GM18861 (cell line): ENCODE measurements around the gene EFNB3.

Experiments used
- ATAC-seq: cut with Tn5 transposase; IDR thresholded peaks from one replicate; pipeline ENCODE4 v1.9.1; 2021; ENCODE audit not compliant: unreplicated experiment

EFNB3 gene, protein sequence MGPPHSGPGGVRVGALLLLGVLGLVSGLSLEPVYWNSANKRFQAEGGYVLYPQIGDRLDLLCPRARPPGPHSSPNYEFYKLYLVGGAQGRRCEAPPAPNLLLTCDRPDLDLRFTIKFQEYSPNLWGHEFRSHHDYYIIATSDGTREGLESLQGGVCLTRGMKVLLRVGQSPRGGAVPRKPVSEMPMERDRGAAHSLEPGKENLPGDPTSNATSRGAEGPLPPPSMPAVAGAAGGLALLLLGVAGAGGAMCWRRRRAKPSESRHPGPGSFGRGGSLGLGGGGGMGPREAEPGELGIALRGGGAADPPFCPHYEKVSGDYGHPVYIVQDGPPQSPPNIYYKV

DNA sequence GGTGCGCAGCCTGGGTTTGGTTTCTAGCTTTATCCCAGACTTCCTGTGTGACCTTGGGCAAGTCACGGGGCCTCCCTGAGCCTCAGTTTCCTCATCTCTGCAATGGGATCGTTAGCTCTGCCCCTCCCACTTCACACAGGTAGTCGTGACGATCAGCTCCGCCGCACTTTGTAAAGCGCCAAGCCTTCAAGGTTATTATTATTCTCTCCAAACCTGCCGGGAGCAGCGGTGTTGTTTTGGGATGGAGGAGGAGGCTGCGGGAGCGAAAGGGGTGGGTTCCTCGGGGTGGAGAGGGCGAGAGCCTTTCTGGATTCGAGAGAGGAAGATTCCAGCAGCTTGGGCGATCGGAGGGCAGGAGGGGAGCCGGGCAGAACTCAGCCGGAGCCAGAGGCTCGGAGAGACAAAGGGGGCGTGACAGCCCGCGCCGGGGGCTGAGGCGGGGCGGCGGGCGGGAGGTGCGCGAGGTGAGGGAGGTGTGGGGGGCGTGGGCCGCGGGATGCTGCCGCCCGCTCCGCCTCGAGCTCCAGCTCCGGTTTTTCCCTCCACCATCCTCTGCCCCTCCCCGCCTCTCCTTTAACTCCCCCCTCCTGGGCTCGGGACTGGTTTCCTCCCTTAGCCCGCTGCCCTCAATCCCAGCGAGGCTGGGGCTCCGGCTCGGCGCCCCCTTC is at the start of gene EFNB3:
TSS of gene EFNB3 (plus strand) at position 602 of the 668 bp plus-strand sequence. CDS start 397 bp downstream, outside the sequence.
- ATAC-seq, result no peak

DNA sequence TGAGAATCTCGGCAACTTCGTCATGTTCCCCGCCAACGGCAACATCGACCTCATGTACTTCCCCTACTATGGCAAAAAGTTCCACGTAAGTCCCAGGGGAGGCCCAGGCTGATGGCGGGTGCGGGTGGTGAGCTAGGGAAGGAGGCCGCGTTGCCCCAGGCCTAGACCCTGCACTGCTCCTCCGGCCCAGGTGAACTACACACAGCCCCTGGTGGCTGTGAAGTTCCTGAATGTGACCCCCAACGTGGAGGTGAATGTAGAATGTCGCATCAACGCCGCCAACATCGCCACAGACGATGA is 49.5 kb upstream of the EFNB3 start:
- ATAC-seq, result no peak

DNA sequence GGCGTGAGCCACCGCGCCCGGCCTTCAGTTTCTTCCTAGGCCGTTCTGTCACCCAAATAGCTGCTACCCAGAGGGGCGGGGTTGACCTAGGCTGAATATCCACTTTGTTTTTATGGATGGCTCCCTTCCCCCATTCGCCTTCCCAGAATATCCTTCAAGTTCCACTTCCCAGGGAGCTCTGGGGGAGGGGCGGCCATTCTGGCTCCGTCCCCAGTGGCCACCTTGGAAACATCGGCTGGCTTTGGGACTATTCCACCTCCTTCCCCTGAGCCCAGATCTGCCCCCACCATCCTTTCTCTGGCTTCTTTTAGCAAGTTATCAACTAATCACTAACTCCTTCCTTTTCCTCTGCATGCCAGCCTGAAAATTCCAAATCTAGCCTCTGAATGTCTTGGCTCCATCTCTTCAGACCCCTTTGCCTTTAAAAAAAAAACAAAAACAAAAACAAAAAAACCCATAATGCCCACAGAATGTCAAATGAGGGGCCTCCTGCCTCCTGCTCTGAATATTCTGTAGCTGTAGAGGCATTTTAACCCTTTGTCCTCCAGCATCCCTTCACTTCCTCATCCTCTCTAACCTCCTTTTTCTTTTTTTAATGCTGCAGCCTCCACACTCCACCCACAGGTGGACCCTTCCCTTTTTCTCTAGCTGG is 47.9 kb upstream of the EFNB3 start:
- ATAC-seq, result no peak

DNA sequence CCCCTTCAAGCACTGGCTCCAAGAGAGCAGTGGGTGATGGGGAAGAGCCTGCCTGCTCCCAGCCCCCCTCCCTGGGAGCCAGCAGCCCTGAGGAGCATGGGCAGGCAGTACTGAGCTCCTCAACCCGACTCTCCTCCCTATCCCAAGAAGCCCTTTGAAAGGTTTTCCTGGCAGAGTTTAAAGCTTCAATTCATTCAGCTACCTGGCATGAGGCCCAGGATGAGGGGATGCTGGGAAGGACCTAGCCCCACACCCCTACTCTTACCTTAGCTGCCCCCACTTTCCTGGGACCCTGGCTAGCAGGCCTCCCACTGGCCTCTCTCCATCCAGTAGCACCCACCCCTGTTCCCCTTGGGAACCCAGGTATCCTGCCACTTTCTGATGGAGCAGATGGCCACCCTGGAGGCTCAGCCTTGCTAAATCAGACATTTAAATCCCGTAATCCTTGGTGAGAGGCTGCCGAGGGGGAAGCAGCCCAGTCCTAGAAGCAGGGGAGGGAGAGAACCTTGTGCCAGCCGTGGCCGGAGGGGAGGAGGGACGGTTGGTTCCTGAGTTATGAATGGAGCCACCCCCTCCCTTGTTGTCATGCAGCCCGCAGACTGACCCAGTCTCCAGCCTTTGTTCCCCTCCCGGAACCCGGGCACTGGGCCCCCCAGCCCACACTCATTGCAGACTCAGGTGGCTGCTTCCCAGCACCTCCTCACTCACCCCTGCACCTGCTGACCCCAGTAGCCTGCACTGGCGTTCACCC is 37.2 kb upstream of the EFNB3 start:
- ATAC-seq, result no peak

DNA sequence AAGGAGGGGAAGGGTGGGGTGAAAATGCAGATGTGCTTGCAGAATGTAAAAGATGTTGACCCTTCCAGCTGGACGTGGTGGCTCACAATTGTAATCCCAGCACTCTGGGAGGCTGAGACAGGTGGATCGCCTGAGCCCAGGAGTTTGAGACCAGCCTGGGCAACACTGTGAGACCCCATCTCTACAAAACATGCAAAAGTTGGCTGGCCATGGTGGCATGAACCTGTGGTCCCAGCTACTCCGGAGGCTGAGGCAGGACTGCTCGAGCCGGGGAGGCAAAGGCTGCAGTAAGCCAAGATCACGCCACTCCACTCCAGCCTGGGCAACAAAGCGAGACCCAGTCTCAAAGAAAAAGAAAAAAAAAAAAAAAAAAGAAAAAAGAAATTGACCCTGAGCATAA is 36.5 kb upstream of the EFNB3 start:
- ATAC-seq, result no peak

DNA sequence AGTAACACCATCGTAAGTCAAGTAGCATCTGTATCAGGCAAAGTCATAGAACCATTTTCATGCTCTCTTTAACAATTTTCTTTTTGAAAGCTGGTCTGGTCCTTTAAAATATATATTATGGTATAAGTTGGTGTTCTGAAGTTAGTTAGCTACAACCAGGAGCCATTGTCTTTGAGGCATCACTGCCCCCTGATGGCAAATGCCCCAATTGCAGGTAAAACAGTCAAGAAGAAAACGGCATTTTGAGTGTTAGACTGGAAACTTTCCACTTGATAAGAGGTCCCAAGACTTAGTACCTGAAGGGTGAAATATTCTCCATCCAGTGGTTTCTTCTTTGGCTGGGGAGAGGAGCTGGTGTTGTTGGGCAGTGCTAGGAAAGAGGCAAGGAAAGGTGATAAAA is 31.8 kb upstream of the EFNB3 start:
- ATAC-seq, result no peak

DNA sequence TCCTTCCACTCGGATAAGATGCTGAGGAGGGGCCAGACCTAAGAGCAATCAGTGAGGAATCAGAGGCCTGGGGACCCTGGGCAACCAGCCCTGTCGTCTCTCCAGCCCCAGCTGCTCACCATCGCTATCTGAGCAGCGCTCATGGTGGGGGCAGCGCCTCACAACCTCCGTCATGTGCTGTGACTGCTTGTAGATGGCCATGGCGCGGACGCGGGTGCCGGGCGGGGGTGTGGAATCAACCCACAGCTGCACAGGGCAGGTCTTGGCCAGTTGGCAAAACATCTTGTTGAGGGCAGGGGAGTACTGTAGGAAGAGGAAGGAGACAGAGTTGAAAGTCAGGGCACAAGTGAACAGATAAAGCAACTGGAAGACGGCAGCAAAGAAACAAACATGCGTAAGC is 30.1 kb upstream of the EFNB3 start:
- no peak for ATAC-seq

DNA sequence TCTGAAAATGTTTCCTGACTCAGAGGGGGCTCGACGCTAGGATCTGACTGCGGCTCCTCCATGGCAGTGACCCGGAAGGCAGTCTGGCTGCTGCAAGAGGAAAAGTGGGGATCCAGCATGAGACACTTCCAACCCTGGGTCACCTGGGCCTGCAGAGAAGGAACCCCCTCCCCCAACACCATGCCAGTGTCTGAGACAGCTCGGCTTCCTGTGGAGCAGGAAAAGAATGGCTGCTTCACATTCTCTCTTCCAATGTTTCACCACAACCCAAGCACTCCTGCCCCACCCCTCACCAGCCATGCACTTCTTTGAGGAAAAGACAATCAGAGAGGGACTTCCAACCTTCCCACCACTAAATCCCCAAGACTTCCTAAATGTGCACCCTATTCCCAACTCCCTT is 28.5 kb upstream of the EFNB3 start:
- ATAC-seq, result no peak

DNA sequence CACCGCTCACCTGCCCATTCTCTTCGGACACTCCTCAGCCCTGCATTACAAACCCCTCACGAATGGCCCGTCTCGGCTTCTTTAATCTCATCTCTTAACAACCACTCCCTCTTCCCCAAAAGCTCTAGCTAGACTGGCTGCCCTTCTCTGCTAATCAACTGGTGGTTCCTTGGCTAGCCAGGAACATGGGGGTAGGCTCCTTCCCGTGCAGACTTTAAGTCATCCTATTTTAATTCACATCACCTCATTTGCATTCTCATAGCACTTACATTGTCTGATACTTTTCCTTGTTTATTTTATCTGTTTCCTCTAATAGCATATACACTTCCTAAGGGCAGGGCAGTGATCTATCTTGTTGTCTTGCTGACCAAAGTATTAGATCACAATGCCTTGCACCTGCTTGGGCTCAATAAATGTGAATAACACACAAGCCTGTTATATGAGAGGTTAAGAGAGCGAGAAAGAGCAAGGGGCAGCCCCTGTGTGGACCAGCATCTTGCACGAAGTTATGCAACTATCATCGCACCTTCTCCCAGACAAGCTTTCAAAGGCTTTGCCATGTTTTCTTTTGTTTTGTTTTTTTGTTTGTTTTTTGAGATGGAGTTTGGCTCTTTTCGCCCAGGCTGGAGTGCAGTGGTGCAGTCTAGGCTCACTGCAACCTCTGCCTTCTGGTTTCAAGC is 27.5 kb upstream of the EFNB3 start:
- ATAC-seq, result no peak

DNA sequence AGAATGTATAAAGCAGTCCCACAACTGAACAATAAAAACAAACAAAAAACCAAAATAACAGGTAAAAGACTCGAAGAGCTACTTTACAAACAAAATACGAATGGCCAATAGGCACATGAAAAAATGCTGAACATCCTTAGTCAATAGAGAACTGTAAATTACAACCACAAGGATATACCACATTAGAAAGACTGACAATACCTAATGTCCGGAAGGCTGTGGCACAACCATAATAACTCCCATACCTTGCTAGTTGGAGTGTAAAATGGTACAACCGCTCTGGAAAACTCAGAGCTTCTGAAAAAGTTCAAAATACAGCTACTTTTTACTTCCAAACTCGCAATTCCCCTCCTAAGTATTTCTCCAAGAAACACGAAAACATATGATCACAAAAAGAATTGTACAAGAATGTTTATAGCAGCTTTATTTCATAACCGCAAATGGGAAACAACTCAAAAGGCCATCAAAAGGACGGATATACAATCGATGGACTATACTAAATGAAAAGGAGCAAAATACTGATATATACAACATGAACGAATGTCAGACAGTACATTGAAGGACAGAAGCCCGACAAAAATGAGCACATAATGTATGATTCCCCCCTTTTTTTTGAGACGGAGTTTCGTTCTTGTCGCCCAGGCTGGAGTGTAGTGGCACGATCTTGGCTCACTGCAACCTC is 20.0 kb upstream of the EFNB3 start:
- ATAC-seq, result no peak

DNA sequence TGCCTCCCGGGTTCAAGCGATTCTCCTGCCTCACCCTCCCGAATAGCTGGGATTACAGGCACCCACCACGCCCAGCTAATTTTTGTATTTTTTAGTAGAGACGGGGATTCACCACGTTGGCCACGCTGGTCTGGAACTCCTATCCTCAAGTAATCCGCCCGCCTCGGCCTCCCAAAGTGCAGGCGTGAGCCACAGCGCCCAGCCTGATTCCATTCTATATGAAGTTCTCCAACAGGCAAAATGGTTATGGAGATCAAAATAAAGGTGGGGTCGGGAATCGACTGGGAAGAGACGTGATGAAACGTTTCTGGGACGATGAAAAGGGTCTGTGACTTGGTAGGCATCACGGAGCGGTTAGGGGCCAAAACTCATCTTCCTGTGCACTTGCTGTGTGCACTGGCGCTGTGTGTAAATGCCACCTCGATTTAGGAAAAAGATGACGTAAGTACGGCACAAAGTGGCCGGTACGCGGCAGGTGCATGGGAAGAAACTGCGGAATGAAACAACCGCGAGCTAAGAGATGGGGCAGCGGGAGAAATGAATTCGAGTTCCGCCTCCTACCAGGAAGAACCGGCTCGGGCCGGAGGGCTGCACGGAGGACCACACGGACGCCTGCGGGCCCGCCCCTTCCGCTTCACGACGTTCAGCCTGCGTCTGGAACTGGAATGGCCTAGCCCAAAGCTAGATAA is 19.3 kb upstream of the EFNB3 start:
- ATAC-seq, result peak; percentile 42

DNA sequence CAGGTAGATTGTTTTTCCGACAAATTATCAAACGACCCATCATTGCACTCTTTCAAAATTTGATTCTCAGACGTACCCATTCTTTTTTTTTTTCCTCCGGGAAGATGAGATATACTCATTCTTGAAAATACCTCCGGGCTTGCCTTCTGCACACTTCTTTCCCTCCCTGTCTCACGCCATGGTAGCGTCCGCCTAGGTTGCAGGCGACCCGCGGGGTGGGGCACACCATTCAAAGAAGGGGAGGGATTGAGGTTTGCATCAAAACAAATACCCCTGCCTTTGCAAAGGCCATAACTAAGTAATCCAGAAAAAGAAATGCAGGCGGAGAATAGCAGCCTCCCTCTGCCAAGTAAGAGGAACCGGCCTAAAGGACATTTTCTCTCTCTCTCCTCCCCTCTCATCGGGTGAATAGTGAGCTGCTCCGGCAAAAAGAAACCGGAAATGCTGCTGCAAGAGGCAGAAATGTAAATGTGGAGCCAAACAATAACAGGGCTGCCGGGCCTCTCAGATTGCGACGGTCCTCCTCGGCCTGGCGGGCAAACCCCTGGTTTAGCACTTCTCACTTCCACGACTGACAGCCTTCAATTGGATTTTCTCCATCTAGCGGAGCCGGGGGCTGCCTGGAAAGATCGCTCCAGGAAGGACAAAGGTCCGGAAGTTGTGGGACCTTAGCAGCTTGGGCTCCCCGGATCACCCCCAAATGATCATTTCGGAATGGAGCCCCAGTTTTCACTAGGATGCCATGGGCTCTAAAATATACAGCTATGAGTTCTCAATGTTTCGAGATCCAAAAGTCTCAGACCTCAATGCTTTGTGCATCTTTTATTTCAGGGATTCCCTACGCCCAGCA is 18.6 kb upstream of the EFNB3 start:
- peak; percentile 31 for ATAC-seq

DNA sequence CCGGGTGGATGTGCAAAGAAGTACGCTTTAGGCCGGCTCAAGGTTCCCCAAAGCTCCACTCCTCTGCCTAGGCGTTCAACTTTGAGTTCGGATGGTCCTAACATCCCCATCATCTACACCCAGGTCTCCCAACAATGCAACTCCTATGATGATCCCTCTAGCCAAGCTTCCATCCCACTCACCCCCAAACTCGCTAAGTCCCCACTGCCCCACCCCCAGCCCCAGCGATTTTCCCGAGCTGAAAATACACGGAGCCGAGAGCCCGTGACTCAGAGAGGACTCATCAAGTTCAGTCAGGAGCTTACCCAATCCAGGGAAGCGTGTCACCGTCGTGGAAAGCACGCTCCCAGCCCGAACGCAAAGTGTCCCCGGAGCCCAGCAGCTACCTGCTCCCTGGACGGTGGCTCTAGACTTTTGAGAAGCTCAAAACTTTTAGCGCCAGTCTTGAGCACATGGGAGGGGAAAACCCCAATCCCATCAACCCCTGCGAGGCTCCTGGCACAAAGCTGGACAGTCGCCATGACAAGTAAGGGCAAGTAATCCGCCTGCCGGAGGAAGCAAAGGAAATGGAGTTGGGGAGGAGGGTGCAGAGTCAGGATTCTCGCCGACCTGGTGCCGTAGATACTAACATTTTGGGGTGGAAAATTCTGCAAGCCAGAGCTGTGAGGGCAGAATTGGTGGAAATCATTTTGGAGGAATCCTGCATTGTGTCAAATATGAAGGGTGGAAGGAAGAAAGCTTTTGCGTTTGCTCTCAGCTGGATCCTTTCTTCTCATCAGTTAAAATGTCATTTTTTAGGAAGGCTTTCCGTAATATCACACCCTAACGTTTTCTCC is 17.7 kb upstream of the EFNB3 start, which contains the start of gene TP53:
TSS of gene TP53 (minus strand) at position 419 of the 836 bp plus-strand sequence. CDS start 10,896 bp downstream, outside the sequence.
- peak; percentile 25 for ATAC-seq

DNA sequence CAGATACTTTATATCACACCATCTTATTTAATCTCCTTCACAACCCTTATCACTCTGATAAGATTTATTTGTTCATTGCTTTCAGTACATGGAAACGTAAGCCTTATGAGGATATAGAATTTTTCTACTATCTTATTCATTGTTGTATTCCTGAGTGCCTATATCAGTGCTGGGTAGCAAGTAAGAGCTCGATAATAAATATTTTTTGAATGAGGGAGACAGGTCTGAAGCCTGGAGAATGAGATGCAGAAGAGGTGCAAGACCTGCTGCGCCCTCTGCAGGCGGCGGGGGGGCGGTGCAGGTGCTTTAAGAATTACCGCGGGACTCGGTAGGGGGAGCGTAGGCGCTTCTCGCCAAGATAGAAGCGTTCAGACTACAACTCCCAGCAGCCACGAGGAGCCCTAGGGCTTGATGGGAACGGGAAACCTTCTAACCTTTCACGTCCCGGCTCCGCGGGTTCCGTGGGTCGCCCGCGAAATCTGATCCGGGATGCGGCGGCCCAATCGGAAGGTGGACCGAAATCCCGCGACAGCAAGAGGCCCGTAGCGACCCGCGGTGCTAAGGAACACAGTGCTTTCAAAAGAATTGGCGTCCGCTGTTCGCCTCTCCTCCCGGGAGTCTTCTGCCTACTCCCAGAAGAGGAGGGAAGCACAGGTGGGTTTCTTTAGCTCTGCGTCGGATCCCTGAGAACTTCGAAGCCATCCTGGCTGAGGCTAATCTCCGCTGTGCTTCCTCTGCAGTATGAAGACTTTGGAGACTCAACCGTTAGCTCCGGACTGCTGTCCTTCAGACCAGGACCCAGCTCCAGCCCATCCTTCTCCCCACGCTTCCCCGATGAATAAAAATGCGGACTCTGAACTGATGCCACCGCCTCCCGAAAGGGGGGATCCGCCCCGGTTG is 16.8 kb upstream of the EFNB3 start, which contains the start of gene WRAP53:
TSS of gene WRAP53 (plus strand) at position 570 of the 900 bp plus-strand sequence. CDS start at position 742, 172 bp downstream.
- ATAC-seq, result peak; percentile 55

DNA sequence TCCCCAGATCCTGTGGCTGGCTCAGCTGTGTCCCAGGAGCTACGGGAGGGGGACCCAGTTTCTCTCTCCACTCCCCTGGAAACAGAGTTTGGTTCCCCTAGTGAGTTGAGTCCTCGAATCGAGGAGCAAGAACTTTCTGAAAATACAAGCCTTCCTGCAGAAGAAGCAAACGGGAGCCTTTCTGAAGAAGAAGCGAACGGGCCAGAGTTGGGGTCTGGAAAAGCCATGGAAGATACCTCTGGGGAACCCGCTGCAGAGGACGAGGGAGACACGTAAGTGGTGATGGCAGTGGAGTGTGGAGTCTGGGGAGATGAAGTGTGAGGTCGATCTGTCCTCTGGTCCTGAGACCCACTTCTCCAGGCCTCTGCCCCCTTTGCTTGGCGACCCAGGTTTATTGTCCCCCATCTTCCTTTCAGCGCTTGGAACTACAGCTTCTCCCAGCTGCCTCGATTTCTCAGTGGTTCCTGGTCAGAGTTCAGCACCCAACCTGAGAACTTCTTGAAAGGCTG is 16.1 kb upstream of the EFNB3 start:
- ATAC-seq, result no peak

DNA sequence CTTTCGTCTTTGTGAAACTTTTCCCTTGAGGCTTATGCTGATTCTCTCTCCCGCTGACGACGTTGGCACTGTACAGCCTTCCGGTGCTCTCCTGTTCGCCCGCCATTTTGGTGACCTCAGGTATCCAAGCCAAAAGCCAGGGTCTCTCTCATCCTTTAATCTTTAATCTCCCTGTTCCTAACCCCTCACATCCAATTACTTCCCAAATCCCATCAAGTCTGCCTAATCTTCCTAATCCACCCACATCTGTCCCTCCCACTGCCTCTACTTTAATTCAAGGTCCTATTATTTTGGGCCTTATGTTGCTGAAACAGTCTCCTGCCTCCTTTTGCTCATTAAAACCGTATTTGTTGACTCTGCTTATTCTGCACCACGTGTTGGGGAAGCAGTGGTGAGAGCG is 9.4 kb upstream of the EFNB3 start:
- ATAC-seq, result no peak
